Activated CD8-positive, alpha-beta memory T cell treated with anti-CD3 and anti-CD28 coated beads for 4 hours (primary cell): Measurements from ENCODE around the gene ARL2.

ENCODE experiments used
- DNase-seq, 2 donors: peaks; one replicate each; pipeline ENCODE4 v3.0.0-alpha.2; 2020; ENCODE audit warnings: low read depth in 2 of 2

Gene ARL2

DNA sequence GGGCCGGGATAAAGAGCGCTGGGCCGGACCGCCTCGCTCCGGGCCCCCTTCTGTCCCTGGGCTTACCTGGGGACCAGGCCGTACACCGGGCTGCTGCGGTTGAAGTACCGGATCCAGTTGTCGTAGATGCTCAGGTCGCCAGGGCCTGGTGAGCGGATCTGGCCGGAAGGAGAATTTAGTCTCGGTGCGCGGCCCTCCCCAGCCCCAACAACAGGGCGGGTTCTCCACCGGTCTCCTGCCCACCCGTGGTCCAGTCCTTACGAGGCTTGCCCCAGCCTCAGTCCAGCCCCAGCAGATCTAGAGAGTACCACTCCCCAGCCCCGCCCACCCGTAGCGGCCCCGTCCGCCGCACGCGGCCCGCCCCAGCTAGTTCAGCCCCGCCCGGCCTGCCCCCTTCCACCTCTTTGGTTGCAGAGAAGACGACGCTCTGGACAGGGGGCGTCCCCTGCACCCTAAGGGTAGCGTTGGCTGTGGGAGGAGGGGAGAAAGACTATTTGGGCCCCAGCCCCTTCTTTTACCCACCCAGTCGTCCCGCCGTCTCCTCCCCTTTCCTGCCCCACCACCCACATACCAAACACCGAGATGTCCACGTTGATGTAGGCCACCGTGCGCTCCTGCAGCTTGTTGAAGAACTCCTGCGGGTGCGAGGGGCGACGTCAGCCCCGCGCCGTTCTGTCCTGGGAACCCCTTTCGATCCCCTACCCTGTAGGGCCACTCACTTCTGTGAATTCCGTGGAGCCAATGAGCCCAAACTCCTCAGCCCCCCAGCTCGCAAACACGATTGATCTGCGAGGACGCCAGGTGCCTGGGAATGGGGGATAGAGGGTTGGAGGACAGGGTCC lies 33.8 kb downstream of the ARL2 start:
- DNase-seq, result no peak

DNA sequence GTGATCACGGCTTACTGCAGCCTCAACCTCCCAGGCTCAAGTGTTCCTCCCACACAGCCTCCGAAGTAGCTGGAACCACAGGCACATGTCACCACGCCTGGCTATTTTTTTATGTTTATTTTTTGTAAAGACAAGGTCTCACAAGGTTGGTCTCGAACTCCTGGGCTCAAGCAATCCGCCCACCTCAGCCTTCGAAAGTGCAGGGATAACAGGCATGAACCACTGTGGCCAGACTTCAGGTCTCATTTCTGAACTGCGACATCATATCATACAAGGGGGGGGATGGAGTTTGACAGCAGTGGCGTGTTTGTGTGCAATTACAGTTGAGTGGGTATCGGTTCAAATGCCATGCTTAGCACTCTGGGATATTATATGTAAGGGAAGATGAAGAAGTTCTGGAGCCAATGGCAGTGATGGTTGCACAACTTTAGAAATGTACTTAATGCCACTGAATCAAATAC lies 37.5 kb downstream of the ARL2 start:
- no peak for DNase-seq

DNA sequence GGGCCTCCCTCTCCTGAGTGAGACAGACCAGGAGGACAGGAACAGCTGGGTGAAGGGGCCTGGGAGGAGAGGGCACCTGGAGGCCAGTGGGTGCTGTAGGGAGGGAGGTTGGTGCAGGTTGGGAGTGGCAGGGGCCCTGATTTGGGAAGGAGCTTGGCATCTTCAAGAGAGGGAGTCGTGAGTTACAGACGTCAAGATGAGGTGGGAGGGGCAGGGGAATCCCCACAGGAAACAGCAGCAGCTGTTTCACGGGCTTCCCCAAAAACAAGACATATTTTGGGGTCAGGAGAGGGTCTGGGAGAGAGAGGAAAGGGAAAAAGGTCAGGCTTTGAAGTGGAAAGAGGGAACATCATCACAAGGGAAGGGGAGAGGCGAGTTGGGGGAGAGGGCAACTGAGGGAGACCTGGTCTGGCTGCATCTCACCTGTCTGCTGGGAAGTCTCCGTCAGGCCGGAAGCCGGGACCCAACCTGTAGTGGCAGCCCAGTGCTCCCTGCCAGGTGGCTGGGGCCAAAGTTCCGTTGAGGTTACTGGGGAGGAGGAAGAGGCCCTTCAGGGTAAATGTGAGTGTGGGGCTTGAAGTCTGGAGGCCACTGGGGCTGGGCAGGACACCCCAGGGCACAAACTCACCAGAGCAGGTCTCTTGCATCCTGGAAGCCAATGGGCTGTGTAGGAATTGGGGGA lies 40.0 kb downstream of the ARL2 start:
- DNase-seq, result no peak

DNA sequence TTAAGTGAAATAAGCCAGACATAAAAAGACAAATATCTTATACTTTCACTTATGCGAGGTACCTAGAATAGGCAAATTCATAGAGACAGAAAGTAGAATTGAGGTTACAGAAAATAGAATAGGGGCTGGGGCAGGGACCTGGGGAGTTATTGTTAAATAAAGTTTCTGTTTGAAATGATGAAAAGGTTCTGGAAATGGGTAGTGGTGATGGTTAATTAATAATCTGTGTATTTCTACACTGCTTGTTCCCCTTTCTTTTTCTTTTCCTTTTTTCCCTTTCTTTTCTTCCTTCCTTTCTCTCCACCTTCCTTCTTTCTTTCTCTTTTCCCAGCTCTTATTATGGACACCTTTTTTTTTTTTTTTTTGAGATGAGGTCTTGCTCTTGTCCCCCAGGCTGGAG lies 41.6 kb downstream of the ARL2 start:
- no peak for DNase-seq

DNA sequence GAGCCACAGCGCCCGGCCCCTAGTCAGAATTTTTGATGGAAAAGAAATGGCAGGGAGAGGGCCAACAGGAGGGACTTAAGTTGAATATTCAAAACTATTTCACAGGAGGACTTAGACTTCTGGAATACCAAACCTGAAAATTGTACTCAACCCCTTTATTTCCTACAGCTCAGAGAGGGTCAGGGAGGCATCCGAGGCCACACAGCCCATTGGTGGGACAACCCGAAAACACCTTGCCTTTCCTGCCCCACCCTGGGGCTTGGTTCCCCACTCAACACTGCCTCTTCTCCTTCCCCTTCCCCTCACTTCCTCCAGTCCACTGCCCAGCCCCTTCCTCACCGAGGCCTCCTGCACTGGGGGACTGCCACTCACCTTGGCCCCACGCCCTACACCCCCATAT lies 43.0 kb downstream of the ARL2 start:
- no peak for DNase-seq

DNA sequence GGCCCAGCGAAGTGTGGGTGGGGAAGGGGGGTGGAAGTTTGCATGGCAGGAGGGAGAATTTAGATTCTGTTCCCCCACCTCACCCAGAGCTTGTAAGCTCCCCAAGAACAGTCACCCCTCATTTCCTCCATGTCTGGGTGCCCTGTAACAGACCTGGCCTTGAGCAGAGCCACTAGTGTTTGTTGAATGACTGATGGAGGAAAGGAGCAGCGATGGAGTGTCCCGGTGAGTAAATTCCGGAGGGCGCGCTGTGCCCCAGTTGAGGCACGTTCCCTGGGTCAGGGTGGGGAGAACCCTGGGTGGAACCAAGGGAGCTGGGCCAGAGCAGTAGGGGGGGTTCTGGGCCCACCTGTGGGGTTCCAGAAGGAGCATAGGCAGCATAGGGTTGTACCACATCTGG lies 43.6 kb downstream of the ARL2 start:
- no peak for DNase-seq

DNA sequence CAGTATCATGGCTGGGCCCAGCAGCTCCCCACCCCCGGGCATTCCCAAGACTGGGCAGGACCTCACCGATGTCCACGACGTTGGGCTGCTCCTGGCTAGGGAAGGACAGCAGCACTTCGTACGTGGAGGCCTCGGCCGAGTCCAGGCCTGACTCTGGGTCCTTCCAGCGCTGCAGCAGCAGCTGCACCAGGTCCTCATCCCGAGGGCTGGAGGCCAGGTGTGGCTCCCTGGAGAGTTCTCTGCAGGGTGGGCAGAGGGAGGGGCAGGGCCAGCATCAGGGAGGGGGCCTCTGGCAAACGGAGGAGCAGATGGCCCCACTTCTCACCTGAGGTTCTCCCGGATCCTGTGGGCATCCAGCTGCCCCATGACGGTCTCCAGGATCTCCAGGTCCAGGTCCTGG lies 44.1 kb downstream of the ARL2 start:
- no peak for DNase-seq

DNA sequence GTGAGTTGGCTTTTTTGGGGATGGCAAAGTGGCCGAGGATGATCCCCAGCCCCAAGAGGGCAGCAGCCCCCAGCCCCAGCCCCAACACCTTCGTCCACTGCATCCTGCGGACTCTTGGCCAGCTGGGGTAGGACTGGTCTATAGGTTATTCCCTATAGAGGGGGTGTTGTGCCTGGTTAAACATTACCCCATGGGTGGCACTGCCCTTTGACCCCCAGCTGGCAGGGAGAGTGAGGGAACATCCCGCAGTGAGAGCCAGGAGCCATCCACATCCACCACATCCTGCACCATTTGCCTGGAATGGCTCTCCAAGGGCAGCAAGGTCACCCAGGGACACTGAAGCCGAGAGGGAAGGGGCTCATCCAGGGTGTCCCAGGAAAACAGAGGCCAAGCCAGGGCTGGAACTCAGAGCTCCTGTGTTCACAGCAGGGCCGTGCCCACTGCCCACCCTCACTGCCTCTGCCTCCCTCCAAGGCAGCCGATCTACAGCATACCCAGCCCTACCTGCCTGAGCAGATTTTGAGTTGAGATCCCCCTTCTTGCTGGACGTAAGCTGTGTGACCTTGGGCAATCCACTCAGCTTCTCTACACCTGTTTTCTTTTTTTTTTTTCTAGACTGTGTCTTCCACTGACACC lies 44.6 kb downstream of the ARL2 start, which contains the start of gene NAALADL1:
NAALADL1 (minus strand) TSS at position 135 of the 636 bp plus-strand sequence; CDS start at position 103, 32 bp downstream.
- DNase-seq, result no peak

DNA sequence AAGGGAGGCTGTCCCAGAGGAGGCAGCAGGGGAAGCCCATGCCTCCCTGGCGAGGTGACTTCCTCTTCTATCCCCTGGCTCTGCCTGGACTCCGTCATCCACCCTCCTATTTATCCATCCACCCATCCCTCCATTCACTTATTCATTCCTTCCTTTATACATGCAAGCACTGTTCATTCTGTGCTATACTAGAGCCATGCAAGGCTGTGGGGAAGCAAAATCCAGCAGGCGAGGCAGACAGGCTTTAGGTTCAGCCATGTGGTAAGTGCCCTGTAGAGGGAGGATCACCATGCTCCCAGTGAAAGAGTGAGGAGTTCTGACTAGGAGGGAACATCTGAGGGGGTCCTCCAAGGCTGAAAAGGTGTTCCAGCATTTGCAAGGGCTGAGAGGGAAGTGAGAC lies 45.6 kb downstream of the ARL2 start:
- no peak for DNase-seq

DNA sequence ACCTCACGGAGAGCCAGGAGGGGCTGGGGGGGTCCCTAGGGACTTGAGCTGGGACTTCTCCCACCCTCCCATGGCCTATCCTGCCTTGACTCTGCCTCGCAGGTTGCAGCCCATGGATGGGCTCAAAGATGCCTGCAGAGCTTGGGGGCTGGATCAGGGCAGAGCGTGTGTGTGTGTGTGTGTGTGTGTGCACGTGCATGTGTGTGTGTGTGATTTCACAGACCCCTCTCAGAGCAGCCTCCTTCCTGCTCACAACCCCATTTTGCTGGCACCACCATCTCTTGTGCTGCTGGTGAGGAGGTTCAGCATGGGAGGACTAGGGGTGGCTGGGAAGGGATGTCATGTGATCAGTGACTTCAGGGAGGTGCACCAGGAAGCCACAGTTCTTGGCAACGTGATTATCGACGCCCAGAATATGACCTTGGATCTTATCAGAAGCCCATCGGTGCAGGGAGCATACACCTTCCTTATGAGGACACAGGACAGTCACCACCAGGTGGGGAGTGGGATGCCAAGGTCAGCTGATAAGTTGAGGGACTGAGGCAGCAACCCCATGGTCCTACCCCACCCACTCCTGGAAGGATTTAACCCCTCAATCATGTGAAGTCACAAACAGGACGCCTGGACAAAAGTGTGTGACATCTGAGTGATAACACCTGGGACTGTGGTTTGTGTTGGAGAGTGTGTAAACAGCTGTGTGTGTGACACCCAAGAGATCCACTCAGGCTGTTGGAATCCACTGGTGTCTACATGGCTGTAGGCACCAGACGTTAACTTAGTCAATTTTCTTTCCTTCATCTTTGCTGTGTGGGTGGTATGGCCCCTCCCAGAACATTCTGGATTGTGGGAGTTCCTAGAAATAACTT lies 46.2 kb downstream of the ARL2 start:
- no peak for DNase-seq

DNA sequence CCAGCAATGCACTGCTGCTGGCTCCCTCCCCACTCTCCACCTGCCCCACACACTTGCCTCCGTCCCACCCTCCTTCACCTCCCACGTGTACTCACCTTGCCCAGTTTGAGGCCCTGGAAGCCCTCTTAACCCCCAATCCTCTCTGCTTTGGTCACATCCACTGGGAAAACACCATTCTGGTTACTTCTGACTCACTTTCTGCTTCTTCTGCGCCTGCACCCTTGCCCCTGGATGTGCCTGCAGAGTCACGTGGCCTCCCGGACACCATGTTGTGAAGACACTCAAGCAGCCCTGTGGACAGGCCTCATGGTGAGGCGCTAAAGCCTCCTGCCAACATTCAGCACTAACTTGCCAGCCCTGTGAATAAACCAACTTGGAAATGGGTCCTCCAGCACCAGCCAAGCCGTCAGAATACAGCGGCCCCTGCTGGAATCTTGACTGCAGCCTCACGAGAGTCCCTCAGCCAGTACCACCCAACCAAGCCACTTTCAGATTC lies 47.0 kb downstream of the ARL2 start:
- DNase-seq, result no peak

DNA sequence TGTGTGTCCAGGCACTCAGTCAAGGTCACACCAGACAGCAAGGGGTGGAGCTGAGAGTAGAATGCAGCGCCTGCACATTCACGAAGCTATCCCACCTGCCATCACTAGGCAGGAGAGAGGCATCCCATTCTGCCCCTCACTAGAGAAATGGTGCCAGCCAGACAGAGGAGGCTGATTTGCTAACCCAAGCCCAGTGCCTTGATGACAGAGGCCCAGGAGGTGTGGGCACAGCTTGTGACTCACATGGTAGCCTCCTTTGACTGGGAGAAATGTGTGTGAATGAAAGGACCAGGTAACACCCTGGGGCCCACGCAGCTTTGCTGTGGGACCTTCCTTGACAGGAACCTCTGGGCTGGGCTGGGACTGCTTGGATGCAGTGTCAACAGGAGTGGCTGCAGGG lies 49.6 kb downstream of the ARL2 start:
- DNase-seq, result no peak

DNA sequence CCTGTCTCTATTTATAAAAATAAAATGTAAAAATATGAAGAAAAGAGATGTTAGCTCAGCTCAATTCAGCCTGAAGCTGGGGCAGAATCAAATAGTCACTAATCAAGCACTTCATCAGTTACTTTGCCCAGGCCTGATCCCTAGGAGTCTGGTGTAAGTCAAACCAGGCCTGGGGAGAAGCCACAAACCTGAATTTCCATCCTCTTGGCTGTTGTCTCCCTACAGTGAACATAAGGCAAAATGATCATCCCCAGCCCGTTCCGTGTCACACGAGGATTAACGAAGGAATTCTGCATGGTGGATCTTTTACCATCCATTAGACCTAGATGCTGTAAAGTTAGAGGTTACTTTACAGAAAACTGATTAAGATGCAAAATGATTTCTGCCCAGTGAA lies 50.9 kb downstream of the ARL2 start:
- no peak for DNase-seq

DNA sequence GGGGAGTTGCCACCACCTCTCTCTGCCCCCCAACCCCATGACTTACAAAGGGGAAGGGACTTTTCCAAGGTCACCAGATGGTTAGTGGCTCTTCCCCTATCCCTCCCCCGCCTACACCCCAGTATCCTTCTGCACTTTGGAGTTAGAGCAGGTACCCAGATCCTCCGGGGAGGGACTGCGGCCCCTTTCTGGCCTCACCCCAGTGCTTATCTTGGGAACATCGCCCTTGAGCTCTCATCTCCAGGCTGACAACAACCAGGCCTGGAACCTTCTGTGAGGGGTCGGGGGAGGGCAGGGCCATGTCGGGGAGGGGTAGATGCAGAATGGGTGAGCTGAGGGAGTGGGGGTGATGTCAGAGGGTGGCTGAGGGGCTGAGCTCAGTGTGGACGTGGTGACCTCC lies 51.9 kb downstream of the ARL2 start:
- no peak for DNase-seq

DNA sequence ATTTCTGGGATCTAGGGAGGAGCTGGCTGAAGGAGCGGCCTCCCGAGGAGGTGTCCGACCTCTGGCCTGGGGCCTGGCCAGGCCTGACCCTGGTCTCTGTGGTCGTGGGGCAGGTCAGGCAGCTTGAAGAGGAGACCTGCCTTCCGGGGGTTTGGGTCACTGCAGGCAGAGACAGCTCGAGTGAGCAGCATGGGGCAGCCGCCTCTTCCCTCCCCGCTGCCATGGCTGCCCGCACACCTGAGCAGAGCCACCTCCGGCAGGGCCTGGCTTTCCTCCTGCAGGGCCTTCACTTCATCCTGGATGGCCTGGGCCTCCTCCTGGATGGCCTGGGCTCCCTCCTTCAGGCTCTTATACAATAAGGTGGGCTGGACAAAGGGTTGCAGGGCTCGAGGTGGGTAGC lies 52.4 kb downstream of the ARL2 start:
- DNase-seq, result no peak

DNA sequence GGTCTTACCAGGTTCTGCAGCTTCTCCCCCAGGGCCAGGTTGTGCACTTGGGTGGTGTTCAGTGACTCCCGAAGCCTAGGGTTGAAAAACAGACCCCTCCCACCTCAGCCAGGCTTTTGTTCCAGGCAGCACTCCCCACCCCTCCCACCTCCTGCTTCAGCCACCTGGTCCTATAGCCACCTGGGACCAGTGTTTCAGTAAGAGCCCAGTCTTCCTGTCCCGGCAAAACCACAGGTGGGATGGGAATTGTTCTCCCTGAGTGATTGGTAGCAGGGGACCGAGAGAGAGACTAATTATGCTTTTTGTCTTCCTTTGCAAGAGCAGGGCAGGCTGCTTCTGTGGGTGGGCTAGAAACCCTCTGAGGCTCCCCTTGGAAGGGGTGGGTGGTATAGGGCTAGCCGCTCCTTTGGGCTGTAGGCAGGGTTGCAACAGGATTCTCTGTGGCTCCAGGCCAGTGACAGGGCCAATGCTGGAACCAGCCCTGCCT lies 52.9 kb downstream of the ARL2 start:
- no peak for DNase-seq

DNA sequence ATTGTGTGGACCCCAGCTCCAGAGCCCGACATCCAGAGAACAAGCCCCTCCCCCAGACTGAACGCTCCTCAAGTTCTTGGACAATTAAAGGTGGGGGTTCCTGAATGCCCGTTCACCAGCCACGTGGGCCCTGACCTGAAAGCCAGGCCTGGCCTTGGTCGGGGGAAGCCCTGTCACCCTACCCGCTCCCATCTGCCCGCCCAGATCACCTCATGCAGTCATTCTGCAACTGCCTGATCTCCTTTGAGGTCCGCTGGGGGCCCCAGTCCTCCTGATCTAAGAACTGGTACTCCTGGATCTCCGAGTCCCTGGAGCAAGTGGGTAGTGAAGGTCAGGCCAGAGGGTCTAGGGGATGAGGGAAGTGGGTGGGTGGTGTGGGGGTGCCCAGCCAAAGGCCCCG lies 53.5 kb downstream of the ARL2 start:
- no peak for DNase-seq

DNA sequence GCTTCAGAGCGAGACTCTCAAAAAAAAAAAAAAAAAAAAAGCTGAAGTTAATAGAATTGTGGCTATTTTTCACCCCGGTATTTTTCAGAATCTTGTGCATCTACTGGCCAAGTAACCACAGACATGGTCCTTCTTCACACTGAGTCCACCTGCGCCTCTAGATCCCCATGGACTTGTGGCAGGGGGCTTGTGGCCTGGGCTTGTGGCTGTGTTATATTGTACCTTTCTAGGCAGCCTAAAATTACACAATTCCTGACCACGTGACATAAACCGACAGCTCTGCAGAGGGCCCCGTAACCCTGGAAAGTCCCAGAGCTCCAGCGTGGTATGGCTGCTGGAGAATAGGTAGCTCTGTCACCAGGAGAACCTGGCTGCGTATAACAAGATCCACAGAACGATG lies 55.3 kb downstream of the ARL2 start:
- DNase-seq, result no peak
